Stimulated activated CD8-positive, alpha-beta memory T cell treated with anti-CD3 and anti-CD28 coated beads, Interleukin-4, amount 100 ng/mL, for 4 hours (primary cell): ENCODE data around the gene ACBD5.
"Not testable (repeated sequence)": the region's sequence is repeated elsewhere in the genome, so short reads cannot be mapped to it uniquely, and the experiment has no call there.

Source experiments
- DNase-seq, 2 donors: peaks; one replicate each; pipeline ENCODE4 v3.0.0-alpha.2; 2020; ENCODE audit warnings: low read depth in 2 of 2, low spot score in 1 of 2

ACBD5 gene

GRCh38 chr10:27241010-27241651 is 534 bp upstream of the ACBD5 start:
- no peak for DNase-seq

DNA sequence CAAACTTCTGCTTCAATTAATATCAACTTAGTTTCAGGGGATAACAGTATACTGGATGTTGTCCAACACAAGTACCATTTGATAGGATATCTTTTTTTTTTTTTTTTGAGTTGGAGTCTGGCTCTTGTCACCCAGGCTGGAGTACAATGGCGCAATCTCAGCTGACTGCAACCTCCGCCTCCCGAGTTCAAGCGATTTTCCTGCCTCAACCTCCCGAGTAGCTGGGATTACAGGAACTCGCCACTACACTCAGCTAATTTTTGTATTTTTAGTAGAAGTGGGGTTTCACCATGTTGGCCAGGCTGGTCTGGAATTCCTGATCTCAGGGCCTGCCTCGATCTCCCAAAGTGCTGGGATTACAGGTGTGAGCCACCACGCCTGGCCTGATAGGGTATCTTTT is 3.1 kb downstream of the ACBD5 start:
- DNase-seq = not testable (repeated sequence)

DNA sequence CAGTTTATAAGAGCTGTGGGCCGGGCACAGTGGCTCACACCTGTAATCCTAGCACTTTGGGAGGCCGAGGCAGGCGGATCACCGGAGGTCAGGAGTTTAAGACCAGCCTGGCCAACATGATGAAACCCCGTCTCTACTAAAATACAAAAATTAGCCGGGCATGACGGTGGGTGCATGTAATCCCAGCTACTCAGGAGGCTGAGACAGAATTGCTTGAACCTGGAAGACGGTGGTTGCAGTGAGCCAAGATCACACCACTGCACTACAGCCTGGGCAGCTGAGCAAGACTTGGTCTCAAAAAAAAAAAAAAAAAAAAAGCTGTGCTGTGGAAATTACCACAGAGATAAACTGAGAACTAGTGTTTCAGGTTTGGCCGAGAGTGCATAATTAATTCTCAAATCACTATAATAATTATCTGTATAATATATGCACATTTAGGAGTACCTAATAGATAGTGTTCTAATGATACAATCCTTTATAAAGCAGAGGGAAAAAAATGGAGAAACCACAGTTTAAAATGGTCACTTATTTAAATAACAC is 3.9 kb downstream of the ACBD5 start:
- not testable (repeated sequence) for DNase-seq

- no peak for DNase-seq
These were observed 4.9 kb downstream of the ACBD5 start for GRCh38 chr10:27235706-27236105.

DNA sequence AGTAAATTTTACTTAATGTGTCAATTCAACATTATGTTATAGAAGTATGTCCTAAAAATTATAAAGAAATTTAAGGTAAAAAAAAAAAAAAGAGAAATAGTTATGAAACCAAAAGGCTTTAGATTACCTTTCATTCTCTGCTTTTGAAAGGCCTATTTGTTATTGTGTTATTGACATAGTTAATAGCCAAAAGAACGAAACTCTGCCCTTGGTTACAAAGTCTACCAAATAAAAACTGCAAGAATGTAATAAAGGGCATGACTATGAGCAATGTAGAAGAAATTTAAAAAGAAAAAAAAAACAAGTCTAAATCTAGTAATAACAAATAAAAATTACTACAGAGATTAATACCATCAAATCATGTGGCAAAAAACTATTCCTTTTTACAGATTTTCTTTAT is 10.6 kb downstream of the ACBD5 start:
- DNase-seq = no peak

GRCh38 chr10:27225642-27226257 is 14.8 kb downstream of the ACBD5 start:
- no peak for DNase-seq

DNA sequence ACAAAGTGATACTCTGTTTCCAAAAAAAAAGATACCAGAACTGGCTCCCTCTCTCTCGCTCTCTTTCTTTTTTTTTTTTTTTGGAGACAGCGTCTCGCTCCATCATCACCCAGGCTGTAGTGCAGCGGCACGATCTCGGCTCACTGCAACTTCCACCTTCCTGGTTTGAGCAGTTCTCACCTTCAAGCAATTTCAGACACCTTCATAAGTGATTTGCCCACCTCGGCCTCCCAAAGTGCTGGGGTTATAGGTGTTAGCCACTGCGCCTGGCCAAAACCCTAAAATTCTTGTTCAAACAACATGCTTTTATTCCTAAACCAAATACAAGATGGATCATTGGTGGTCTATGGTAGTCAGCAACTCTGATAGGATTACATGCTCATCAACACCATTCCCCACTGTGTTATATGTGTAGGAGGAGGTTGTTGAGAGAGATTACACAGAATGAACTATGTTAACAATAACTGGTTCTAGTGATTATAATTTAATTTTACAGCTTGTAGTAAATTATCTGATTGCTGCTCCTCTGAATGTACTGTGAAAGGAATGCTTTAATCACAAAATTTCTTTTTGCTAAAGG is 15.5 kb downstream of the ACBD5 start:
- no peak for DNase-seq

DNA sequence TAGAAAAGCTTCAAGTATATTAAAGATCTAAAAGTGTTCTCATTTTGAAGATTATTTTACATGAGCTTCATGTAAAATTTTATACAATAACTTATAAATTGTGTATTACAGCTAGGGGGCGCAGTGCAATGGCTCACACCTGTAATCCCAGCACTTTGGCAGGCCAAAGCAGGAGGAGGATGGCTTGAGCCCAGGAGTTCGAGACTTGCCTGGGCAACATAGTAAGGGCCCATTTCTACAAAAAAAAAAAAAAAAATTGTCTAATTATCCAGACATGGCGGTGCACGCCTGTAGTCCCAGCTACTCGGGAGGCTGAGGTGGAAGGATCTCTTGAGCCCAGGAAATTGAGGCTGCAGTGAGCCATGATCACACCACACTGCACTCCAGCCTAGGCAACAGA is 16.6 kb downstream of the ACBD5 start:
- DNase-seq = no peak

- DNase-seq = no peak
These were observed 33.2 kb downstream of the ACBD5 start for GRCh38 chr10:27207350-27207749.

- no peak for DNase-seq
These were observed 36.8 kb downstream of the ACBD5 start for GRCh38 chr10:27203806-27204205.

DNA sequence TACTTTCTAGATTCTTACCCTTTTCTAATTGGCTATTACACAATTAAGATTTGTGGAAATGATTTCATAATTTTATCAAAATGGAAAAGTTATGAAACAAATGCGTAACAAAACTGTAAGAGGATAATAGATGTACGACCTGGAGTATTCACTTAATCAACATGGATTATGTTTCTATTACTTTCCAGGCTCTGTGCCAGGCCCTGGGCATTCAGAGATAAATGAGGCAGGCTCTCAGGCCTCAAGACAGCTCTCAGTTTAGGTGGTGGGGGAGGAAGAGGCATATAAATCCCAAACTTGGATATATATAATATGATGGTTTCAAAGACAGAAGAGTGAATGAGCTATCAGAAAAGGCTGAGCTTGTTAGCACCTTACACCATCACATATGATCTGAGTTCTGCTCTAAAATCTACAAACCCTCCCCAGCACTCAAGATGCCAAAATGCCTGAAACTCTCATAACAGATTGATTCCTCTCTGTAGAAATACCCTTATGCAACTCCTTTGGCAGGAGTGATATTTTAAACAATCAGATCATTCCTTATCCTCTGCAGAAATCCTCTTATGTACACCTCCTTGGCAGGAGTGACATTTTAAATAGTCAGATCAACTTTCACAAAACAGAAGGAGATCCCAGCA is 42.5 kb downstream of the ACBD5 start:
- DNase-seq = no peak

GRCh38 chr10:27192284-27192683 is 48.3 kb downstream of the ACBD5 start:
- no peak for DNase-seq

DNA sequence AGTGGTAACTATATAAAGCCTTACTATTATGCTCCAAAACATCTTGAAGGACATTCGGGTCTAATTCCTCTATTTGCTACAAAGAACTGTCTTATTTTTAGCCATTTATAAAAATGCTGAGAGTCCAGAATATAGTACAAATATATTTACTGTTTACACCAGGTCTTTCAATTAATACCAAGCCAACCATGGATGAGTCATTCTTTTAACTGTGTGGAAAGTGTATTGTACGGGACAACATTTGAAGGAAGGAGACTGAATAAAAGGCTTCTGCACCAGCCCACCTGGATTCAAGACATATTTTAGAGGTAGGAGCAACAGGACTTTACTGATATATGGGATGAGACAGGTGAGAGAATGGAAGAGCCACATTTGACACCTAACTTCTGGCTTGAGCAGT is 50.1 kb downstream of the ACBD5 start:
- no peak for DNase-seq

DNA sequence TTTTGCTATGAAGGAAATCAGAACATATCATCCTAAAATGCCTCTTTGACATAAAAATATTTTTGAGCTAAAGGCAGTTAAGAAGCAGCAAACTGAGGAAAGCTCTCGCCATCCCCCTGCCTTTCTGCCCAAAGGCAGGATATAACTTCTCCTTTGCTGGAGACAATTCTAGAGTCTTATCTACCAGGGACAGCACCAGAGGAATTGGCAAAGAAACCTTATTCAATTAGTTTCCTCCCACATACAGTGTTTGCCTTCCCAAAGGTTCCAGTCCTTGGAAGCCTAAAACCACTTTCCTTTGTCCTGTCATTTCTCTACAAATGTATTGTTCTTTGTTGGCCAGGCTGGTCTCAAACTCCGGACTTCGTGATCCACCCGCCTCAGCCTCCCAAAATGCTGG is 51.7 kb downstream of the ACBD5 start:
- DNase-seq = no peak

GRCh38 chr10:27188259-27188658 is 52.3 kb downstream of the ACBD5 start:
- DNase-seq = no peak

DNA sequence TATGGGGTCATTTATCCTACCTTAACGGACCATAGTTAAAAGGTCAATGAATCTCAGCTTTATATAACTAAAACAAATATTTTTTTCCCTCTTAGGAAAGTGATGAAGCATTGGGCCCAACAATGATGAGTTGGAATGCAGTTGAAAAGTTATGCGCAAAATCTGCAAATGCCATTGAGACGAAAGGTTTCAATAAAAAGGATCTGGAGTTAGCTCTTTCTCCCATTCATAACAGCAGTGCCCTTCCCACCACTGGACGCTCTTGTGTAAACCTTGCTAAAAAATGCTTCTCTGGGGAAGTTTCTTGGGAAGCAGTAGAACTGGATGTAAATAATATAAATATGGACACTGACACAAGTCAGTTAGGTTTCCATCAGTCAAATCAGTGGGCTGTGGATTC is 70.7 kb downstream of the ACBD5 start:
- DNase-seq = no peak

- no peak for DNase-seq
These were observed 82.2 kb downstream of the ACBD5 start for GRCh38 chr10:27158421-27158820.

DNA sequence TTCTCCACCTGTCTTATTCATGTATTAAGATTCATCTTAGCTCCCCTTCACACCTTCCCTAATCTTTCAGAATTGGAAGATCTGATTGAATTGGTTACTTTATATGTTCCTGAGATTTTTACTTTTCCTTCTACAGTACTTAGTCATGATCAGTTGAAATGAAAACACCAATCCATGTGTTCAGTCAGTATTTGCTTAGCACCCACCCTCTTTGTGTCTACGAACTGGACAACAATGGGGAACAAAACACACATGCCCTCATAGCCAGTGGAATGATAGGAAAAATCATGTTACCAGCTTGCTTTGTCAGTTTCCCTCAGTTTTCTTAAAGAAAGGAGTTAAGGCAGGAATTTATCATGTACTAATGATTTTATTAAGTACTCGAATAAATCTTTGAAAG is 83.4 kb downstream of the ACBD5 start:
- no peak for DNase-seq

DNA sequence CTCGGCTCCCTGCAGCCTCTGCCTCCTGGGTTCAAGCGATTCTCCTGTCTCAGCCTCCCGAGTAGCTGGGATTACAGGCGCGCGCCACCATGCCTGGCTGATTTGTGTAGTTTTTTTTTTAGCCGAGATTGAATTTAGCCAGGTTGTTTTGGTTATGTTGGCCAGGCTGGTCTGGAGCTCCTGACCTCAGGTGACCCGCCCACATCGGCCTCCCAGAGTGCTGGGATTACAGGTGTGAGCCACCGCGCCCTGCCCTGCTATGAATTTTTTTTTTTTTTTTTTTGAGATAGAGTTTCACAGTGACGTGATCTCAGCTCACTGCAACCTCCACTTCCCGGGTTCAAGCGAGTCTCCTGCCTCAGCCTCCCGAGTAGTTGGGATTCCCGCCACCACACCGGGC is 84.0 kb downstream of the ACBD5 start:
- not testable (repeated sequence) for DNase-seq

DNA sequence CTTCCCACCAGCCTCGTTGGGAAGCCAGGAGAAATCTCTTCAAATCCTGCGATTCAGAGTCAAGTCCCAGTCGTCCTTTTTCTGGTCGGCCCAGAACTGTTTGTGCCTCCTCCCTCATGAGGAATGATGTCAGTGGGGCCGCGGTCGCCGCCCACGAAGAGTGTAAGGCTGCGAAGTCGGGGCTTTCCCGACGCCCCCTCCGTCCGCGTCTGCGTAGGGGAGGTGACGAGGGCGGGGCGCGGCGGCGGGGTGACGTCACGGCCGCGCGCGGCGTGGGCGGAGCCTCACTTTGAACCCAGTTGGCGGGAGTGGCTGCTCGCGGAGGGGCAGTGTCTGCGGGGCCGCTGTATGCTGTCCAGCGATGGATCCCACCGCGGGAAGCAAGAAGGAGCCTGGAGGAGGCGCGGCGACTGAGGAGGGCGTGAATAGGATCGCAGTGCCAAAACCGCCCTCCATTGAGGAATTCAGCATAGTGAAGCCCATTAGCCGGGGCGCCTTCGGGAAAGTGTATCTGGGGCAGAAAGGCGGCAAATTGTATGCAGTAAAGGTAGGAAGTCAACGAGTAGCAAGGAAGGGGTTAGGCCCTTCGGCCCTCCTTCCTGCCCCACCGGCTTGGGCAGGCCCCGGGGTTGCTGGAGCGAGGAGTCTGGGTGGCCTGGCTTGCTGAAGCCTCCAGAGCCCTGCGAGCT is 85.4 kb downstream of the ACBD5 start, which contains the start of gene MASTL:
Gene MASTL (plus strand): TSS at position 287 of the 689 bp plus-strand sequence. CDS start 75 bp downstream, at position 362.
- peak; percentile 82 to 88 for DNase-seq

GRCh38 chr10:27153845-27154193 is 86.8 kb downstream of the ACBD5 start:
- no peak for DNase-seq
